CD4-positive, alpha-beta memory T cell (primary cell): ENCODE results near the gene GALNT18. TPM values are rescaled to one million over a fixed set of nuclear protein-coding genes. Genes with fewer than 3 reads are reported as not detected.

ENCODE experiments used
- CTCF ChIA-PET: fragments of 350-600 bp; sonication (Branson Sonifier 250); formaldehyde crosslinking; loops from one replicate; lab custom pipeline; 2021; ENCODE audit warnings: inconsistent platforms; ENCODE audit not compliant: partially characterized antibody; lab: Charles Lee
- POLR2A ChIA-PET: fragments of 350-600 bp; sonication (Branson Sonifier 250); formaldehyde crosslinking; loops from one replicate; lab custom pipeline; 2021; ENCODE audit not compliant: partially characterized antibody; lab: Charles Lee
- DNase-seq, 5 donors: peaks; one replicate each; pipeline versions ENCODE4 v3.0.0 to v3.0.0-alpha.2; 2020 to 2022; ENCODE audit warnings: mixed read lengths in 1 of 5
- H3K27ac ChIP-seq: one replicate; pipeline ENCODE4 v1.7.0; 2013; ENCODE audit warnings: low read depth, low read length
- H3K27me3 ChIP-seq: 2 replicates; pipeline ENCODE4 v1.7.0; 2013; ENCODE audit warnings: mild to moderate bottlenecking, low read length, moderate library complexity; ENCODE audit not compliant: insufficient read depth
- H3K36me3 ChIP-seq: 2 replicates; pipeline ENCODE4 v1.7.0; 2013; ENCODE audit warnings: mild to moderate bottlenecking, low read length, moderate library complexity; ENCODE audit not compliant: insufficient read depth
- H3K4me1 ChIP-seq: 2 replicates; pipeline ENCODE4 v1.7.0; 2013; ENCODE audit warnings: mild to moderate bottlenecking, low read length, moderate library complexity; ENCODE audit not compliant: insufficient read depth
- H3K4me3 ChIP-seq, 2 donors: one replicate each; pipeline ENCODE4 v1.7.0; 2013; ENCODE audit warnings: low read length in 2 of 2, mild to moderate bottlenecking in 1 of 2
- H3K9me3 ChIP-seq, 2 donors: one replicate each; pipeline ENCODE4 v1.7.0; 2013; ENCODE audit warnings: low read length in 2 of 2, control low read depth in 1 of 2; ENCODE audit not compliant: control insufficient read depth in 1 of 2
- H3K27ac Mint-ChIP-seq, 7 donors: one replicate each; pipeline ENCODE4 v1.8.0; 2020 to 2021; ENCODE audit warnings: mixed read lengths in 7 of 7, mild to moderate bottlenecking in 6 of 7, inconsistent platforms in 3 of 7, moderate library complexity in 3 of 7
- H3K27me3 Mint-ChIP-seq, 2 donors: one replicate each; pipeline ENCODE4 v1.8.0; 2020 to 2021; ENCODE audit warnings: mixed read lengths in 2 of 2
- H3K36me3 Mint-ChIP-seq, 2 donors: one replicate each; pipeline ENCODE4 v1.8.0; 2020 to 2021; ENCODE audit warnings: mixed read lengths in 2 of 2, inconsistent platforms in 1 of 2, mild to moderate bottlenecking in 1 of 2
- H3K4me1 Mint-ChIP-seq, 4 donors: one replicate each; pipeline ENCODE4 v1.8.0; 2020 to 2021; ENCODE audit warnings: mixed read lengths in 4 of 4, mild to moderate bottlenecking in 1 of 4
- H3K4me3 Mint-ChIP-seq, 8 donors: one replicate each; pipeline ENCODE4 v1.8.0; 2020 to 2021; ENCODE audit warnings: mixed read lengths in 8 of 8, mild to moderate bottlenecking in 7 of 8, moderate library complexity in 6 of 8, inconsistent platforms in 3 of 8
- H3K9me3 Mint-ChIP-seq, 8 donors: one replicate each; pipeline ENCODE4 v1.8.0; 2020 to 2021; ENCODE audit warnings: mixed read lengths in 8 of 8, mild to moderate bottlenecking in 5 of 8, inconsistent platforms in 3 of 8, moderate library complexity in 1 of 8
- intact Hi-C: fragments of 100-400 bp; cut with micrococcal nuclease; formaldehyde crosslinking; loops from one replicate; pipeline ENCODE4 v1.15.1; 2023
- polyA plus RNA-seq, 2 donors: library from polyadenylated mRNA; unstranded; fragments of 300-500 nt; fragmentation: Illumina TruSeq; gene quantifications; one replicate each; pipeline ENCODE4 v1.2.3, GENCODE V29; 2021
- total RNA-seq, 2 experiments: library from RNA; stranded (reverse); gene quantifications; one replicate each; pipeline ENCODE4 v1.2.3, GENCODE V29; 2021

The GALNT18 gene
- total and polyA plus RNA-seq, 4 experiments from 2014 or later, result not detected

DNA sequence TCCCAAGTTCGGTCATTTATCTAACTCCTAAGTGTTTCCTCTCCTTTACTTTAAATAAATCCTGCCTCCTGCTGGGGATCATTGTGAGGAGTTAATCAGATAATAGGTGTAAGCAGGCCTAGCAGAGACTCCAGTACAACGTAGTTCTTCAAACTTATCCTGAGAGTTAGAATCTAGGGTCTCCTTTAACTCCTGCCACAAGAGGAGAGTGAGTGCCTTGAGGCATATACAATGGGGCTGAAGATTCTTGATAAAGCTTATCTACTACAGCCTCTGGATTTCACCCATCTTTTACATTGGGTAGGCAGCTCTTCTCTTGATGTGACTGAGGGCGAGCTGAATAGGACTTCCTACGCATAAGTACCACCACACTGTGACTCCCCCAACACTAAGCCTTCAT lies 3.1 kb upstream of the GALNT18 start:
- Mint-ChIP-seq H3K27ac (peak overlapping the region in 1 of 7 donors; percentile 22), H3K27me3 (peaks cover 13 to 27% of the 10 kb centered on the region in 2 donors), H3K9me3 (no peaks in the 10 kb centered on the region), H3K36me3 (no peaks in the 10 kb centered on the region), H3K4me3 (no peak overlapping the region), H3K4me1 (peaks cover 0 to 8% (median 7%) of the 10 kb centered on the region in 4 donors)
- Histone ChIP-seq H3K9me3 (no peaks in the 10 kb centered on the region), H3K27ac (no peak overlapping the region), H3K4me3 (no peak overlapping the region), H3K36me3 (no peaks in the 10 kb centered on the region), H3K27me3 (no peaks in the 10 kb centered on the region), H3K4me1 (peaks cover 5% of the 10 kb centered on the region)
- intact Hi-C loops, result no loop called here
- CTCF ChIA-PET, result no interaction called here
- no peak for DNase-seq
- POLR2A ChIA-PET, result no interaction called here

DNA sequence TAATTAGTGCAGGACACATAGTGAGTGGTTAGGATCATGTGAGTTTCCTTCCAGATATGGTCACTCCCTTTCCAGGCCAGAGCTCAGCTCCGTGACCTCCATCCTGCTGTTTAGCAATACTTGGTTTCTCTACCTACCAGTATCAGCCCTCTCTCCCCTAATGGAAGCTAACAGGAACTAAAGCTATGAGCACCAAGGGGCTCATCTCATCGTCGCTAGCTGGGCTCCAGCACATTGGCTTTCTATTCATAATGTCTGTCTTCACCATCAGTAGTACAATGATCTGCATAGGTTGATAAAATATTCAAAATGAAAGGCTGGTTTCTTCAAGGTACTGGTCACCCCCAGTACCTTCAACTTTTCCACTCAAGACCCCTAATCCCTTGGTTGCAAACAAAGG lies 2.4 kb upstream of the GALNT18 start:
- peaks cover 5% of the 10 kb centered on the region for H3K4me1 ChIP-seq
- POLR2A ChIA-PET, result no interaction called here
- Mint-ChIP-seq H3K36me3 (no peaks in the 10 kb centered on the region), H3K27ac (no peak overlapping the region), H3K9me3 (no peaks in the 10 kb centered on the region), H3K4me1 (peaks cover 0 to 10% (median 8%) of the 10 kb centered on the region in 4 donors), H3K27me3 (peaks cover 20 to 34% of the 10 kb centered on the region in 2 donors), H3K4me3 (no peak overlapping the region)
- no peaks in the 10 kb centered on the region for H3K9me3 ChIP-seq
- no peak overlapping the region for H3K4me3 ChIP-seq
- intact Hi-C loops, result no loop called here
- H3K27me3 ChIP-seq, result no peaks in the 10 kb centered on the region
- DNase-seq, result no peak
- no peaks in the 10 kb centered on the region for H3K36me3 ChIP-seq
- CTCF ChIA-PET, result no interaction called here
- no peak overlapping the region for H3K27ac ChIP-seq

DNA sequence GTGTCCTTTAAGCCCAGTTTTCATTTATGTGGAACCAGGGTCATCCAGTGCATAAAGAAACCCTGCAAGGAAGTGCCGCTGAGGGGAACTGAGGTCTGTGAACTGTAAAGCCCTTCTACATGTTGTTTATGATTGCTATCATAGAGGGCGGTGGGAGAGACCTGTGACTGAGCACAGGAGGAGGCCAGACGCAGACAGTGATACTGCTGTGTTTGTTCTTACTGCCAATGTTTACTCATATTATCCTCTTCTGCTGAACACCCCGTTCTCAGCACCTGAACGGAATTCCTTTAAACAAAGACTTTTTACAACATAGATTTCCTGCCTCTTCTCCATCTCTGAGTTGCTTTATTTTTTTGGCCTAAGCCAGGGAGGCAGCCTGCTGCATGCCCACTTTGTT lies 967 bp upstream of the GALNT18 start:
- Histone ChIP-seq H3K4me1 (peaks cover 5% of the 10 kb centered on the region), H3K9me3 (no peaks in the 10 kb centered on the region), H3K27ac (no peak overlapping the region), H3K36me3 (no peaks in the 10 kb centered on the region), H3K4me3 (no peak overlapping the region), H3K27me3 (no peaks in the 10 kb centered on the region)
- CTCF ChIA-PET, result no interaction called here
- peaks cover 0 to 10% (median 8%) of the 10 kb centered on the region in 4 donors for H3K4me1 Mint-ChIP-seq
- intact Hi-C loops, result no loop called here
- H3K9me3 Mint-ChIP-seq, result no peaks in the 10 kb centered on the region
- peak overlapping the region in 5 of 8 donors; percentile 2 to 65 (median 21) for H3K4me3 Mint-ChIP-seq
- POLR2A ChIA-PET, result no interaction called here
- no peak for DNase-seq
- H3K36me3 Mint-ChIP-seq, result no peaks in the 10 kb centered on the region
- H3K27me3 Mint-ChIP-seq, result peaks cover 32 to 42% of the 10 kb centered on the region in 2 donors
- no peak overlapping the region for H3K27ac Mint-ChIP-seq

DNA sequence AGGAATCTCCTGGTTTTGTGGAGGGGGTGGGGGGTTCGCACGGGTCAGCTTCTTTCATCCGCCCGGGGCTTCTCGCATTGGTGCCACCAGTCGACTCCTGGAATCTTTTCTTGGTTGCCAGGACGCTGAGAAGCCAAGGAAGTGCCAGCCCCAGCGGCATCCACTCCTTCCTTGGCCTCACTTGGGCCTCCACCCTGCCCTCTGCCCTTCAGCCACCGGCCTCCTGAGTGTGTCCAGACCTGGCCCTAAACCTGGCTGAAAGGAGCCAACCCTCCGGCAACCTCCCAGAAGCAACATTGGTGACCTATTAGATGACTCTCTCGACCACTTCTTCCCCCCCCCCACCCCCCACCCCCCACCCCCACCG lies 518 bp upstream of the GALNT18 start:
- POLR2A ChIA-PET, result no interaction called here
- H3K27me3 Mint-ChIP-seq, result peaks cover 34 to 43% of the 10 kb centered on the region in 2 donors
- H3K9me3 ChIP-seq, result no peaks in the 10 kb centered on the region
- H3K4me3 Mint-ChIP-seq, result peak overlapping the region in 3 of 8 donors; percentile 5 to 27 (median 20)
- CTCF ChIA-PET, result no interaction called here
- no peaks in the 10 kb centered on the region for H3K27me3 ChIP-seq
- intact Hi-C loops, result no loop called here
- no peaks in the 10 kb centered on the region for H3K36me3 Mint-ChIP-seq
- H3K4me3 ChIP-seq, result no peak overlapping the region
- H3K36me3 ChIP-seq, result no peaks in the 10 kb centered on the region
- peaks cover 5% of the 10 kb centered on the region for H3K4me1 ChIP-seq
- peaks cover 0 to 10% (median 8%) of the 10 kb centered on the region in 4 donors for H3K4me1 Mint-ChIP-seq
- no peak overlapping the region for H3K27ac Mint-ChIP-seq
- H3K27ac ChIP-seq, result no peak overlapping the region
- no peaks in the 10 kb centered on the region for H3K9me3 Mint-ChIP-seq
- DNase-seq, result no peak

DNA sequence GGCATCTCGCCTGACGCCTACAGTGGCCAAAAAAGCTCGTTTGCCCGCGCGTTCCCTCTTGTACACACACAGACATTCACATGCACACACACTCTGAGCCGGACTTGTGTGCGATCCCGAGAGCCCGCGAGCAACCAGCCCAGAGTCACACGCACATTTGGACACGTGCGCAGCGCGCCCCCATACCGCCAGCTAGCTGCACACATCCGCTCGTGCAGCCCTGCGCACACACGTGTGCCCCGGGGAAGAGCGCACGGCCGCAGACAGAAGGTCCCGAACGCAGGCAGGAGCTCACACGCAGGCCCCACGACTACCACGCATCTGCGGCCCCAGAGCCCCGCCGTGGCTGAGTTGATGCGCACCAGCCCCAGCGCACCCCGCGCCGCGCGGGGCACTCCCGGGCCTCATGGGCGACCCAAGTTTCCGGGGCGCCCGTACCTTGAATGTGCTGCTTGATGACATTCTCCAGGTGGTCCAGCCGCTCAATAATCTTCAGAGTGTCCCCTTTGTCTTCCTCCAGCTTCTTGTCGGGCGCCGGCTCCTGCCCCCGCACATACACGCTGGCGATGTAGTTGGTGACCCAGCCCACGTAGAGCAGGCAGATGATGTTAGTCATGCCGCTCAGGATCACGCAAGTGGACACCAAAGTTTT lies 758 bp downstream of the GALNT18 start:
- Mint-ChIP-seq H3K27ac (no peak overlapping the region), H3K36me3 (no peaks in the 10 kb centered on the region), H3K27me3 (peaks cover 39 to 47% of the 10 kb centered on the region in 2 donors), H3K4me3 (peak overlapping the region; percentile 51 to 80 (median 64)), H3K4me1 (peaks cover 0 to 10% (median 8%) of the 10 kb centered on the region in 4 donors), H3K9me3 (no peaks in the 10 kb centered on the region)
- Histone ChIP-seq H3K9me3 (no peaks in the 10 kb centered on the region), H3K4me1 (peaks cover 5% of the 10 kb centered on the region), H3K27me3 (no peaks in the 10 kb centered on the region), H3K36me3 (no peaks in the 10 kb centered on the region), H3K4me3 (peak overlapping the region in 1 of 2 donors; percentile 18), H3K27ac (no peak overlapping the region)
- ChIA-PET POLR2A (no interaction called here), CTCF (interaction anchor here (1.3 kb wide), 1 partner anchor 593 kb away, joined by 3 read pairs; no protein-coding TSS in a partner anchor)
- intact Hi-C loops, result no loop called here
- DNase-seq, result no peak

DNA sequence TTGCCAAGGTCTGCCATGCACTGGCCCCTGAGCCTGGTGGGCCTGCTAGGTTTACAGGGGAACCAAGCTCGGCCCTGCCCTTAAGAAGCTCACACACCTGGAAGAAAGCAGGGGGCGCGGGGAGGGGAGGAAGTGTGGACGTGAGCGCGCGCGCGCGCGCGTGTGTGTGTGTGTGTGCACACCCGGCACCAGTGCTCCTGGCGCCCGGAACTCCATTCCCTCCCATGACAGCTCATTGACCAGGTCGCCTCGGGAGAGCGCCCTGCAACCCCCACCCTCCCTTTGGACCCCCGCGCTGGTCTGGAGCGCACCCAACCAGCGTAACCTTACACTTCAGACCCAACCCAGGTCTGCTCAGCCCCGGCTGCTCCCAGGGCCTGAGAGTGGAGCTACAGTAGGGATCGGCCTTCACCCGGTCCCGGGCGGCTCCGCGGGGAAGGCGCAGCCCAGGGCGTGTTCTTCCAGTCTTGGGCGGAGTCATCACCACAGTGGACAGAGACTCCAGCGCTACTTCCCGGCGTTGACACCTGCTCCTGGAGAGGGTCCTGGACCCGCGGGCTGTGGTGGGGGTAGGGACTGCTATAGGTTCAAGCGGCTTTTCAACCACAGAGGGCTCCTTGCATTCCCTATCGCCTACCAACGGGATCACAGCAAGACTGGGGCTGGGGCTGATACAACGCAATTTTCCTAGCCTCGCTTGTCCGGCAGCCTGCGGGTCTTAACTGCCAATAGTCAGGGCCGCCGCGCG lies 1.5 kb downstream of the GALNT18 start:
- H3K4me1 ChIP-seq, result peaks cover 5% of the 10 kb centered on the region
- no peaks in the 10 kb centered on the region for H3K36me3 ChIP-seq
- intact Hi-C loops, result no loop called here
- H3K4me3 ChIP-seq, result no peak overlapping the region
- H3K9me3 ChIP-seq, result no peaks in the 10 kb centered on the region
- H3K27ac ChIP-seq, result no peak overlapping the region
- no peaks in the 10 kb centered on the region for H3K36me3 Mint-ChIP-seq
- ChIA-PET CTCF (interaction anchor here (1.3 kb wide), 1 partner anchor 592 kb away, joined by 3 read pairs; no protein-coding TSS in a partner anchor), POLR2A (no interaction called here)
- no peak overlapping the region for H3K27ac Mint-ChIP-seq
- H3K27me3 ChIP-seq, result no peaks in the 10 kb centered on the region
- H3K9me3 Mint-ChIP-seq, result no peaks in the 10 kb centered on the region
- peak overlapping the region in 7 of 8 donors; percentile 2 to 74 (median 64) for H3K4me3 Mint-ChIP-seq
- DNase-seq, result no peak
- peaks cover 35 to 49% of the 10 kb centered on the region in 2 donors for H3K27me3 Mint-ChIP-seq
- peaks cover 0 to 10% (median 8%) of the 10 kb centered on the region in 4 donors for H3K4me1 Mint-ChIP-seq

DNA sequence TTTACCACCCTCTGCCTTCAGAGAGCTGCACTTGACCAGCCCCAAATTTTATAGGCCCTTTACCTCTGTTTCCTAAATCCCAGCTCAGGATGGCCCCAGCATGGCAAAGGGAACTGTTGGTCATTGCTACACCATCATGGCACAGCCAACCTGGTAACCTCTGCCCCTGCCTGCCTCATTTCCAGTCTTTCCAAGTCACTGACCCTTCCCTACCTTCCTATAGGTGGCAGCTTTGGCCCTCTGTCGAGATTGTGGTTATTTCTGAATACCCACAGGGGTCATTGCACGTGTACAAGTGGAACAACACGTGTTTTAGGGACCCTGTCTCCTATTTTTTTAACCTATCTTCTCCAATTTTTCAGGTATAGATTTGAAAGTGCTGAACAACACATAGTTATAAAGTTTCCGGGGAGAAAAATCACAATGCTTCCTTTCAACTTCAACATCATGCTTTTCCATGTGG lies 2.8 kb downstream of the GALNT18 start:
- H3K4me1 Mint-ChIP-seq, result peaks cover 0 to 10% (median 8%) of the 10 kb centered on the region in 4 donors

More for the DNA sequence above, 2.8 kb downstream of the GALNT18 start:
- CTCF ChIA-PET, result no interaction called here
- peaks cover 35 to 48% of the 10 kb centered on the region in 2 donors for H3K27me3 Mint-ChIP-seq
- Histone ChIP-seq H3K27me3 (no peaks in the 10 kb centered on the region), H3K27ac (no peak overlapping the region), H3K9me3 (no peaks in the 10 kb centered on the region), H3K36me3 (no peaks in the 10 kb centered on the region), H3K4me1 (peaks cover 5% of the 10 kb centered on the region), H3K4me3 (no peak overlapping the region)
- POLR2A ChIA-PET, result no interaction called here
- no peak for DNase-seq
- H3K9me3 Mint-ChIP-seq, result no peaks in the 10 kb centered on the region
- H3K36me3 Mint-ChIP-seq, result no peaks in the 10 kb centered on the region
- no peak overlapping the region for H3K27ac Mint-ChIP-seq
- no peak overlapping the region for H3K4me3 Mint-ChIP-seq
- intact Hi-C loops, result no loop called here
